Transverse colon (tissue), 4 donors: ENCODE data around the gene RAP1GAP2.
A peak's percentile ranks its signal among the peaks of the same experiment; 100 is the strongest.

Experiments used
- CTCF ChIP-seq, 5 experiments: fragments of 200-600 bp in 3 of 5; fragments of 450-650 bp in 2 of 5; sonication (generic) in 3 of 5; IDR thresholded peaks; 1 replicate in 2 of 5; 2 replicates in 3 of 5; pipeline ENCODE4 v1.5.1; 2016 to 2017; ENCODE audit warnings: antibody characterized with exemption in 5 of 5, inconsistent platforms in 3 of 5, mild to moderate bottlenecking in 2 of 5, moderate library complexity in 1 of 5
- EP300 ChIP-seq: sonication (generic); formaldehyde crosslinking; IDR thresholded peaks from one replicate; pipeline ENCODE4 v1.6.1; 2017; ENCODE audit warnings: antibody characterized with exemption, low read depth
- POLR2A ChIP-seq: fragments of 450-650 bp; IDR thresholded peaks from one replicate; pipeline ENCODE4 v1.6.1; 2016; ENCODE audit warnings: antibody characterized with exemption, mild to moderate bottlenecking, moderate library complexity
- POLR2AphosphoS5 ChIP-seq, 3 donors: sonication (generic); formaldehyde crosslinking; IDR thresholded peaks; one replicate each; pipeline ENCODE4 v1.6.1; 2016; ENCODE audit warnings: antibody characterized with exemption in 3 of 3

- no peak for TF ChIP-seq CTCF (IDR thresholded peaks at IDR 0.05)
- TF ChIP-seq POLR2A, result no peak
- TF ChIP-seq POLR2AphosphoS5 (IDR thresholded peaks at IDR 0.05), result no peak
- peak; percentile 50 for TF ChIP-seq EP300
Observed at GRCh38 chr17:3004925-3005324, 208.7 kb downstream of the RAP1GAP2 start.
